DOHH2 (cell line): ENCODE measurements around the gene CCBE1.

Experiments
- H3F3A ChIP-seq: fragments of 200-600 bp; sonication (generic), shearing (Covaris generic); 2 replicates; pipeline ENCODE4 v1.6.0; 2016; ENCODE audit warnings: antibody characterized with exemption, mild to moderate bottlenecking; ENCODE audit not compliant: control insufficient read depth, insufficient read depth
- H3K27ac ChIP-seq: fragments of 200-600 bp; sonication (generic); 2 replicates; pipeline ENCODE4 v1.5.1; 2014; ENCODE audit warnings: low read depth, mild to moderate bottlenecking, low read length, moderate library complexity
- H3K27me3 ChIP-seq: fragments of 200-600 bp; sonication (generic); 2 replicates; pipeline ENCODE4 v1.6.1; 2014; ENCODE audit warnings: mild to moderate bottlenecking, low read length, mixed read lengths; ENCODE audit not compliant: control insufficient read depth
- H3K36me3 ChIP-seq: fragments of 200-600 bp; sonication (generic); 2 replicates; pipeline ENCODE4 v1.6.1; 2014; ENCODE audit warnings: mild to moderate bottlenecking, low read length, moderate library complexity, mixed read lengths; ENCODE audit not compliant: control insufficient read depth
- H3K4me1 ChIP-seq: fragments of 200-600 bp; sonication (generic); 2 replicates; pipeline ENCODE4 v1.6.1; 2014; ENCODE audit warnings: mild to moderate bottlenecking, low read length, mixed read lengths; ENCODE audit not compliant: control insufficient read depth
- H3K4me2 ChIP-seq: fragments of 200-600 bp; sonication (generic); 2 replicates; pipeline ENCODE4 v1.6.0; 2014; ENCODE audit warnings: mild to moderate bottlenecking, low read length, moderate library complexity
- H3K4me3 ChIP-seq: fragments of 200-600 bp; sonication (generic); 2 replicates; pipeline ENCODE4 v1.5.1; 2014; ENCODE audit warnings: mild to moderate bottlenecking, low read length, mixed read lengths
- H3K79me2 ChIP-seq: fragments of 200-600 bp; sonication (generic); 2 replicates; pipeline ENCODE4 v1.6.1; 2014; ENCODE audit warnings: mild to moderate bottlenecking, low read length, mixed read lengths; ENCODE audit not compliant: control insufficient read depth
- H3K9me2 ChIP-seq: fragments of 200-600 bp; sonication (generic); replicated peaks from 2 replicates; pipeline ENCODE4 v1.6.1; 2014; ENCODE audit warnings: mild to moderate bottlenecking, low read length, mixed read lengths; ENCODE audit not compliant: control insufficient read depth
- H3K9me3 ChIP-seq: fragments of 200-600 bp; sonication (generic); 2 replicates; pipeline ENCODE4 v1.6.1; 2014; ENCODE audit warnings: antibody characterized with exemption, low read length, mixed read lengths; ENCODE audit not compliant: control insufficient read depth, insufficient read depth
- H4K20me1 ChIP-seq: fragments of 200-600 bp; sonication (generic); 2 replicates; pipeline ENCODE4 v1.6.0; 2014; ENCODE audit warnings: low read depth, mild to moderate bottlenecking, antibody characterized with exemption, low read length, moderate library complexity; ENCODE audit not compliant: control insufficient read depth, insufficient read depth
- EZH2phosphoT487 ChIP-seq: fragments of 200-600 bp; sonication (generic); IDR thresholded peaks from 2 replicates; pipeline ENCODE4 v1.6.1; 2017; ENCODE audit warnings: borderline replicate concordance, mild to moderate bottlenecking, antibody characterized with exemption, low read length, moderate library complexity, mixed read lengths
- TF ChIP-seq, protein P1 (sequence below): fragments of 200-600 bp; sonication (generic); IDR thresholded peaks from one replicate; pipeline ENCODE4 v1.5.1; 2014; ENCODE audit warnings: antibody characterized with exemption, mild to moderate bottlenecking, low read depth, low read length; ENCODE audit not compliant: poor library complexity, severe bottlenecking

CCBE1 gene

DNA sequence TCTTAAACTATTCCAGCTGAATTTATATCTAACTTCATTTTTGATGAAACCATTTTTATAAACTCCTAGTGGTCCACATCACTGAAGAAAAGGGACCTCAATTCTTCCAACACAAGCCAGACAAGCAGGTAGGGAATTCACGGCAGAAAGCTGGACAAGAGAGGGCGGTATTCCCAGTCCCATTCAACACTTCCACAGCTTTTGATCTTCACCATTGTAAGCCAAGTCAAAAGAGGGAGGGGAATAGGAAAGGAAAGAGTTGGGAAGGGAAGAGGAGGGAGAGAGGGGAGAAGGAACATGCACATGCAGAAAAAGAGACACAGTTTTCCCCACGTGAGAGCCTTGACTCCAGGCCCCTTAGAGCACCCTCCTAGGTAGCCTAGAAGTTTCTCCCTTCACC, 77.4 kb downstream of the CCBE1 start:
- Histone ChIP-seq H3K79me2 (no peaks in the 10 kb centered on the region), H3K4me2 (no peak overlapping the region), H3K27ac (no peak overlapping the region), H3K4me3 (no peak overlapping the region), H3K36me3 (no peaks in the 10 kb centered on the region), H3K27me3 (0 out of 2 replicates have a peak, but pooled peaks cover 4% of the 10 kb centered on the region), H3K9me3 (no peaks in the 10 kb centered on the region), H3F3A (no peaks in the 10 kb centered on the region), H4K20me1 (no peaks in the 10 kb centered on the region), H3K9me2 (no peaks in the 10 kb centered on the region), H3K4me1 (no peaks in the 10 kb centered on the region)
- TF ChIP-seq, protein P1, sequence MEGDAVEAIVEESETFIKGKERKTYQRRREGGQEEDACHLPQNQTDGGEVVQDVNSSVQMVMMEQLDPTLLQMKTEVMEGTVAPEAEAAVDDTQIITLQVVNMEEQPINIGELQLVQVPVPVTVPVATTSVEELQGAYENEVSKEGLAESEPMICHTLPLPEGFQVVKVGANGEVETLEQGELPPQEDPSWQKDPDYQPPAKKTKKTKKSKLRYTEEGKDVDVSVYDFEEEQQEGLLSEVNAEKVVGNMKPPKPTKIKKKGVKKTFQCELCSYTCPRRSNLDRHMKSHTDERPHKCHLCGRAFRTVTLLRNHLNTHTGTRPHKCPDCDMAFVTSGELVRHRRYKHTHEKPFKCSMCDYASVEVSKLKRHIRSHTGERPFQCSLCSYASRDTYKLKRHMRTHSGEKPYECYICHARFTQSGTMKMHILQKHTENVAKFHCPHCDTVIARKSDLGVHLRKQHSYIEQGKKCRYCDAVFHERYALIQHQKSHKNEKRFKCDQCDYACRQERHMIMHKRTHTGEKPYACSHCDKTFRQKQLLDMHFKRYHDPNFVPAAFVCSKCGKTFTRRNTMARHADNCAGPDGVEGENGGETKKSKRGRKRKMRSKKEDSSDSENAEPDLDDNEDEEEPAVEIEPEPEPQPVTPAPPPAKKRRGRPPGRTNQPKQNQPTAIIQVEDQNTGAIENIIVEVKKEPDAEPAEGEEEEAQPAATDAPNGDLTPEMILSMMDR: no peak
- no peak for TF ChIP-seq EZH2phosphoT487

DNA sequence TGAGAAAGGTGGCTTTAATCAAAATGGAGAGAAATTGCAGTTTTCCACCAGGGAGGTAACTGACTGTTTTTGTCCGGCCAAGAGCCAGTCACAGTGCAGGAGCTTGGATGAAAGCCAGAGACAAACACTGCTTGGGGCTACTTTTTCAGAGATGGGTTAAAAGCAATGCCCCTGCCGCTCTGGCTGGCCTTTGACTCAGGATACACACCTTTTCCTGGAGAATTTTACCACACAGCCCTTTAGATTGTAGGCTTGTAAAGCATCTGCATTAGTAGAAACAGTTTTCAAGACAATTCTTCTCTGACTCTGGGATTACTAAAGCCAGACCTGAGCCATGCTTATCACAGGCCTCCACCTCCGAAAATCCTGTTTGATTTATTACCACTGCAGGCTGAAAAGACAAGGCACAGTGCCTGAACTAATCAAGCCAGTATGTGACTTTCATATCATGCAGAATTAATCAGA, 79.7 kb downstream of the CCBE1 start:
- no peaks in the 10 kb centered on the region for H3K79me2 ChIP-seq
- H3F3A ChIP-seq: no peaks in the 10 kb centered on the region
- H3K9me3 ChIP-seq: no peaks in the 10 kb centered on the region
- no peaks in the 10 kb centered on the region for H3K36me3 ChIP-seq
- H3K27ac ChIP-seq: no peak overlapping the region
- TF ChIP-seq EZH2phosphoT487: no peak
- TF ChIP-seq, protein P1: no peak
- no peak overlapping the region for H3K4me2 ChIP-seq
- no peaks in the 10 kb centered on the region for H4K20me1 ChIP-seq
- H3K4me1 ChIP-seq: no peaks in the 10 kb centered on the region
- no peaks in the 10 kb centered on the region for H3K27me3 ChIP-seq
- no peak overlapping the region for H3K4me3 ChIP-seq
- H3K9me2 ChIP-seq: no peaks in the 10 kb centered on the region

DNA sequence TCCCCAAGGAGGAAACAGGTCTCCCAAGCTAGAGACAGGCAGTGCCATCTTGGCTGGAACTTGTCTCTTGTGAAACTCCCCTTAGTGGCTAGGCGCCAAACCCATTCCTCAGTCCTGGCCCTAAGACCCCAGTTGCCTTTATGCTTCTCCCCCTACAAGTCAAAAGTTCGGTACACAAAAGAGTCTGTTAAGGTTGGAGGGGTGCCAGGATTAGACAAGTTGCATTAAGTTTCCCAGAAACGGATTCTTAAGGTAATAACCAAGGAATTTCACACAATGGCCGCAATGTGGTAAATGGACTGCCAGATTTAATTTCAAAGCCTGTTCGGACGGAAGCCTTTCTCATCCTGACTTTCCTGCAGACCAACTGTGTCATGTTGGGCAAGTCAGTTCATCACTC, 80.7 kb downstream of the CCBE1 start:
- no peak overlapping the region for H3K27ac ChIP-seq
- no peaks in the 10 kb centered on the region for H3K36me3 ChIP-seq
- H3K4me3 ChIP-seq: no peak overlapping the region
- no peaks in the 10 kb centered on the region for H4K20me1 ChIP-seq
- H3K9me3 ChIP-seq: no peaks in the 10 kb centered on the region
- H3K79me2 ChIP-seq: no peaks in the 10 kb centered on the region
- no peak overlapping the region for H3K4me2 ChIP-seq
- no peaks in the 10 kb centered on the region for H3K27me3 ChIP-seq
- no peaks in the 10 kb centered on the region for H3K9me2 ChIP-seq
- TF ChIP-seq, protein P1: no peak
- no peak for TF ChIP-seq EZH2phosphoT487
- no peaks in the 10 kb centered on the region for H3F3A ChIP-seq
- H3K4me1 ChIP-seq: no peaks in the 10 kb centered on the region

DNA sequence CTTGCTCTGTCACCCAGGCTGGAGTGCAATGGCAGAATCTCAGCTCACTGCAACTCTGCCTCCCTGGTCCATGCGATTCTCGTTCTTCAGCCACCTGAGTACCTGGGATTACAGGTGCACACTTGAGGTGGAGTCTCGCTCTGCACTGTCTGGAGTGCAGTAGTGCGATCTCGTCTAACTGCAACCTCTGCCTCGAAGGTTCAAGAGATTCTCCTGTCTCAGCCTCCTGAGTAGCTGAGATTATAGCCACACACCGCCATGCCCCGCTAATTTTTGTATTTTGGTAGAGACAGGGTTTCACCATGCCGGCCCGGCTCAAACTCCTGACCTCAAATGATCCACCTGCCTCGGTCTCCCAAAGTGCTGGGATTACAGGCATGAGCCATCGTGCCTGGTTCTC, 83.3 kb downstream of the CCBE1 start:
- H3K27ac ChIP-seq: no peak overlapping the region
- no peaks in the 10 kb centered on the region for H3K36me3 ChIP-seq

More for the DNA sequence above, 83.3 kb downstream of the CCBE1 start:
- Histone ChIP-seq H3K4me3 (no peak overlapping the region), H3K4me2 (no peak overlapping the region), H3K9me3 (no peaks in the 10 kb centered on the region), H3K27me3 (no peaks in the 10 kb centered on the region), H4K20me1 (no peaks in the 10 kb centered on the region), H3K9me2 (no peaks in the 10 kb centered on the region), H3F3A (no peaks in the 10 kb centered on the region), H3K79me2 (no peaks in the 10 kb centered on the region), H3K4me1 (no peaks in the 10 kb centered on the region)
- TF ChIP-seq, protein P1: no peak
- no peak for TF ChIP-seq EZH2phosphoT487
